ENCODE measurements around the gene SPATS2. TPM values are rescaled to one million over a fixed set of nuclear protein-coding genes. Genes with fewer than 3 reads are reported as not detected.
"Not testable (repeated sequence)": the region's sequence is repeated elsewhere in the genome, so short reads cannot be mapped to it uniquely, and the experiment has no call there.

SPATS2 gene
- total and polyA plus RNA-seq, 4 donors = 5.5 to 29.8 (median 15.4) TPM

- Histone ChIP-seq H3K4me1 (ENCODE audit: control insufficient read depth in 1 of 2, insufficient read depth in 2 of 2, low read length in 2 of 2) (no peaks in the 10 kb centered on the region), H3K27me3 (ENCODE audit: control insufficient read depth in 1 of 2, insufficient read depth in 2 of 2, low read length in 1 of 2) (no peaks in the 10 kb centered on the region), H3K27ac (ENCODE audit: low read depth in 1 of 2, low read length in 2 of 2) (no peak overlapping the region), H3K4me3 (ENCODE audit: low read length in 2 of 2) (no peak overlapping the region), H3K36me3 (ENCODE audit: control insufficient read depth in 1 of 2, insufficient read depth in 2 of 2, low read length in 1 of 2) (peaks cover 0 to 2% of the 10 kb centered on the region in 2 donors), H3K9me3 (ENCODE audit: control insufficient read depth, low read length) (no peaks in the 10 kb centered on the region)
- WGBS, 2 donors = 94 to 100% methylated on average over 1 of the region's 1 CpG
- intact Hi-C loops (cut with DNase I) = no loop called here
- ATAC-seq (ENCODE audit: low FRiP score) = no peak
- DNase-seq = no peak
Observed at GRCh38 chr12:49422114-49422513, 54.9 kb downstream of the SPATS2 start.

- Histone ChIP-seq H3K27me3 (ENCODE audit: control insufficient read depth in 1 of 2, insufficient read depth in 2 of 2, low read length in 1 of 2) (no peaks in the 10 kb centered on the region), H3K4me3 (ENCODE audit: low read length in 2 of 2) (no peak overlapping the region), H3K4me1 (ENCODE audit: control insufficient read depth in 1 of 2, insufficient read depth in 2 of 2, low read length in 2 of 2) (no peaks in the 10 kb centered on the region), H3K27ac (ENCODE audit: low read depth in 1 of 2, low read length in 2 of 2) (no peak overlapping the region), H3K9me3 (ENCODE audit: control insufficient read depth, low read length) (no peaks in the 10 kb centered on the region), H3K36me3 (ENCODE audit: control insufficient read depth in 1 of 2, insufficient read depth in 2 of 2, low read length in 1 of 2) (no peaks in the 10 kb centered on the region)
- ATAC-seq (ENCODE audit: low FRiP score) (no peak), DNase-seq (no peak)
- intact Hi-C loops (cut with DNase I) = no loop called here
- WGBS, 2 donors = 84 to 91% methylated on average over 4 of the region's 4 CpGs
Observed at GRCh38 chr12:49428793-49429192, 61.5 kb downstream of the SPATS2 start.

DNA sequence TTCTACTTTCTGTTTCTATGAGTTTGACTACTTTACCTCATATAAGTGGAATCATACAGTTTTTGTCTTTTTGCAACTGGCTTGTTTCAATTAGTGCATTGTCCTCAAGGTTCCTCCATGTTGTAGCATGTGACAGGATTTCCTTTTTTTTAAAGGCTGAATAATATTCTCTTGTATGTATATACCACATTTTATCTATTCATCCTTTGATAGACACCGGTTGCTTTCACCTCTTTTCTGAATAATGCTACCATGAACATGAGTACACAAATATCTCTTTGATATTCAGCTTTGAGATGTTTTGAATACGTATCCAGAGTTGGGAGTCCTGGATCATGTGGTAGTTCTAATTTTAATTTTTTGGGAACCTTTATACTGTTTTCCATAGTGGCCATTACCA lies 65.4 kb downstream of the SPATS2 start:
- Histone ChIP-seq H3K4me3 (ENCODE audit: low read length in 2 of 2) (no peak overlapping the region), H3K36me3 (ENCODE audit: control insufficient read depth in 1 of 2, insufficient read depth in 2 of 2, low read length in 1 of 2) (no peaks in the 10 kb centered on the region), H3K4me1 (ENCODE audit: control insufficient read depth in 1 of 2, insufficient read depth in 2 of 2, low read length in 2 of 2) (no peaks in the 10 kb centered on the region), H3K27ac (ENCODE audit: low read depth in 1 of 2, low read length in 2 of 2) (no peak overlapping the region), H3K27me3 (ENCODE audit: control insufficient read depth in 1 of 2, insufficient read depth in 2 of 2, low read length in 1 of 2) (no peaks in the 10 kb centered on the region), H3K9me3 (ENCODE audit: control insufficient read depth, low read length) (no peaks in the 10 kb centered on the region)
- intact Hi-C loops (cut with DNase I) = no loop called here
- DNase-seq = no peak
- WGBS, 2 donors = 85% methylated on average over 2 of the region's 2 CpGs
- ATAC-seq (ENCODE audit: low FRiP score) = no peak

- H3K4me3 ChIP-seq (ENCODE audit: low read length in 2 of 2); H3K36me3 ChIP-seq (ENCODE audit: control insufficient read depth in 1 of 2, insufficient read depth in 2 of 2, low read length in 1 of 2); H3K27me3 ChIP-seq (ENCODE audit: control insufficient read depth in 1 of 2, insufficient read depth in 2 of 2, low read length in 1 of 2); H3K9me3 ChIP-seq (ENCODE audit: control insufficient read depth, low read length); intact Hi-C loops (cut with DNase I); DNase-seq; ATAC-seq (ENCODE audit: low FRiP score); H3K4me1 ChIP-seq (ENCODE audit: control insufficient read depth in 1 of 2, insufficient read depth in 2 of 2, low read length in 2 of 2); H3K27ac ChIP-seq (ENCODE audit: low read depth in 1 of 2, low read length in 2 of 2): not testable (repeated sequence)
- 95 to 97% methylated on average over 15 to 30 of the region's 31 CpGs for WGBS, 2 donors
Observed at GRCh38 chr12:49436799-49437198, 69.5 kb downstream of the SPATS2 start.

- DNase-seq (no peak), ATAC-seq (ENCODE audit: low FRiP score) (no peak)
- WGBS, 2 donors = 89 to 95% methylated on average over 1 of the region's 1 CpG
- intact Hi-C loops (cut with DNase I) = no loop called here
- Histone ChIP-seq H3K27ac (ENCODE audit: low read depth in 1 of 2, low read length in 2 of 2) (no peak overlapping the region), H3K9me3 (ENCODE audit: control insufficient read depth, low read length) (no peaks in the 10 kb centered on the region), H3K27me3 (ENCODE audit: control insufficient read depth in 1 of 2, insufficient read depth in 2 of 2, low read length in 1 of 2) (no peaks in the 10 kb centered on the region), H3K36me3 (ENCODE audit: control insufficient read depth in 1 of 2, insufficient read depth in 2 of 2, low read length in 1 of 2) (no peaks in the 10 kb centered on the region), H3K4me3 (ENCODE audit: low read length in 2 of 2) (no peak overlapping the region), H3K4me1 (ENCODE audit: control insufficient read depth in 1 of 2, insufficient read depth in 2 of 2, low read length in 2 of 2) (no peaks in the 10 kb centered on the region)
Observed at GRCh38 chr12:49439042-49439441, 71.8 kb downstream of the SPATS2 start.

DNA sequence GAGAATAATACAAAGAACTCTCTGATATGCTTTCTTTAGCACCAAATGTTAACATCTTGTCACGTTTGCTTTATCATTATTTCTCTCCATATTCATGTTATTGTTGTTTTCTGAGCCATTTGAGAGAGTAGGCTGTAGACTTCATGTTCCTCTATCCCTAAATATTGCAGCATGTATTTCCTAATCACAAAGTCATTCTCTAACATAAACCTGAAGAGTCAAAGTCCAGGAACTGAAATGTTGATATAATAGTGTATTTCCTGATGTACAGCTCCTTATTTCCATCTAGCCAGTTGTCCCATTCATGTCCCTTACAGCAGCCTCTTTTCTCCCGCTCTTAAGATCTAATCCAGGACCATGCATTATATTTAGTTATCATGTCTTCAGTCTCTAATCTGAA lies 72.8 kb downstream of the SPATS2 start:
- no peak overlapping the region for H3K4me3 ChIP-seq (ENCODE audit: low read length in 2 of 2)
- H3K36me3 ChIP-seq (ENCODE audit: control insufficient read depth in 1 of 2, insufficient read depth in 2 of 2, low read length in 1 of 2) = no peaks in the 10 kb centered on the region
- intact Hi-C loops (cut with DNase I) = no loop called here
- H3K4me1 ChIP-seq (ENCODE audit: control insufficient read depth in 1 of 2, insufficient read depth in 2 of 2, low read length in 2 of 2) = no peaks in the 10 kb centered on the region
- no peaks in the 10 kb centered on the region for H3K27me3 ChIP-seq (ENCODE audit: control insufficient read depth in 1 of 2, insufficient read depth in 2 of 2, low read length in 1 of 2)
- no peak overlapping the region for H3K27ac ChIP-seq (ENCODE audit: low read depth in 1 of 2, low read length in 2 of 2)
- DNase-seq (no peak), ATAC-seq (ENCODE audit: low FRiP score) (no peak)
- H3K9me3 ChIP-seq (ENCODE audit: control insufficient read depth, low read length) = no peaks in the 10 kb centered on the region
- WGBS, 2 donors = 87 to 90% methylated on average over 2 of the region's 2 CpGs

DNA sequence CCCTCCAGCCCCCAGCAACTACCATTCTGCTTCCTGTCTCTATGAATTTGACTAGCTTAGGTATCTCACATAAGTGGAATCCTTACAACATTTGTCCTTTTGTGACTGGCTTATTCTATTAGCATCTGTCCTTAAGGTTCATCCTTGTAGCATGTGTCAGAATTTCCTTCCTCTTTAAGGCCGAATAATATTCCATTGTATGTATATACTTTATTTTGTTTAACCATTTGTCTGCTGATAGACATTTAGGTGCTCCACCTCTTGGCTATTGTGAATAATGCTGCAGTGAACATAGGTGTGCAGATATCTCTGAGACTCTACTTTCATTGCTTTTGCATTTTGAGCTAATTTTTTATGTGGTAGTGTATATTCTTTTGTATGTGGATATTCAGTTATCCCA lies 75.7 kb downstream of the SPATS2 start:
- Histone ChIP-seq H3K4me3 (ENCODE audit: low read length in 2 of 2) (no peak overlapping the region), H3K27me3 (ENCODE audit: control insufficient read depth in 1 of 2, insufficient read depth in 2 of 2, low read length in 1 of 2) (no peaks in the 10 kb centered on the region), H3K36me3 (ENCODE audit: control insufficient read depth in 1 of 2, insufficient read depth in 2 of 2, low read length in 1 of 2) (no peaks in the 10 kb centered on the region), H3K27ac (ENCODE audit: low read depth in 1 of 2, low read length in 2 of 2) (no peak overlapping the region), H3K9me3 (ENCODE audit: control insufficient read depth, low read length) (peaks cover 3% of the 10 kb centered on the region), H3K4me1 (ENCODE audit: control insufficient read depth in 1 of 2, insufficient read depth in 2 of 2, low read length in 2 of 2) (no peaks in the 10 kb centered on the region)
- ATAC-seq (ENCODE audit: low FRiP score) (no peak), DNase-seq (no peak)
- WGBS, 2 donors = 88 to 97% methylated on average over 1 of the region's 1 CpG
- intact Hi-C loops (cut with DNase I) = no loop called here

DNA sequence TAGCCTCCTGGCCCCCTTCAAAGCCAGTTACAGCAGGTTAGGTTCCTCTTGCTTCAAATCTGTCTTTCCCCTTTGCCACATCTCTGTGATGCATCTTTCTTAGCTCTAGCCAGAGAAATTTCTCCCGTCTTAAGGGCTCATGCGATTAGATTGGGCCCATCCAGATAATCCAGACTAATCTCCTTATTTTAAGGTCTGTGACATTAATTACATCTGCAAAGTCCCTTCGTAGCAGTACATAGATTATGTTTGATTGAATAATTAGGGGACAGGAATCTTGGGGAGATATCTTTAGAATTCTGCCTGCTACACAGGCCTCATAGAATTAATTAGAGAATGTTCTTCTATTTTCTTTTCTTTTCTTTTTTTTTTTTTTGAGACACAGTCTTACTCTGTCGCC lies 79.3 kb downstream of the SPATS2 start:
- Histone ChIP-seq H3K4me1 (ENCODE audit: control insufficient read depth in 1 of 2, insufficient read depth in 2 of 2, low read length in 2 of 2) (no peaks in the 10 kb centered on the region), H3K27ac (ENCODE audit: low read depth in 1 of 2, low read length in 2 of 2) (no peak overlapping the region), H3K27me3 (ENCODE audit: control insufficient read depth in 1 of 2, insufficient read depth in 2 of 2, low read length in 1 of 2) (no peaks in the 10 kb centered on the region), H3K4me3 (ENCODE audit: low read length in 2 of 2) (no peak overlapping the region), H3K9me3 (ENCODE audit: control insufficient read depth, low read length) (peaks cover 3% of the 10 kb centered on the region), H3K36me3 (ENCODE audit: control insufficient read depth in 1 of 2, insufficient read depth in 2 of 2, low read length in 1 of 2) (no peaks in the 10 kb centered on the region)
- no peak for ATAC-seq (ENCODE audit: low FRiP score)
- WGBS, 2 donors = 80 to 95% methylated on average over 4 of the region's 4 CpGs
- intact Hi-C loops (cut with DNase I) = no loop called here
- no peak for DNase-seq

- Histone ChIP-seq H3K27ac (ENCODE audit: low read depth in 1 of 2, low read length in 2 of 2) (no peak overlapping the region), H3K4me1 (ENCODE audit: control insufficient read depth in 1 of 2, insufficient read depth in 2 of 2, low read length in 2 of 2) (no peaks in the 10 kb centered on the region), H3K36me3 (ENCODE audit: control insufficient read depth in 1 of 2, insufficient read depth in 2 of 2, low read length in 1 of 2) (no peaks in the 10 kb centered on the region), H3K9me3 (ENCODE audit: control insufficient read depth, low read length) (peaks cover 3% of the 10 kb centered on the region), H3K4me3 (ENCODE audit: low read length in 2 of 2) (no peak overlapping the region), H3K27me3 (ENCODE audit: control insufficient read depth in 1 of 2, insufficient read depth in 2 of 2, low read length in 1 of 2) (no peaks in the 10 kb centered on the region)
- no peak for DNase-seq
- 88 to 90% methylated on average over 3 of the region's 3 CpGs for WGBS, 2 donors
- intact Hi-C loops (cut with DNase I) = no loop called here
- no peak for ATAC-seq (ENCODE audit: low FRiP score)
Observed at GRCh38 chr12:49448858-49449257, 81.6 kb downstream of the SPATS2 start.

All from aorta (tissue), 5 donors.